HG03439 (cell line): ENCODE data around the gene NSUN3.

Experiments
- ATAC-seq: cut with Tn5 transposase; IDR thresholded peaks from one replicate; pipeline ENCODE4 v1.9.1; 2021; ENCODE audit warnings: mild to moderate bottlenecking, moderate library complexity; ENCODE audit not compliant: unreplicated experiment

NSUN3 gene

DNA sequence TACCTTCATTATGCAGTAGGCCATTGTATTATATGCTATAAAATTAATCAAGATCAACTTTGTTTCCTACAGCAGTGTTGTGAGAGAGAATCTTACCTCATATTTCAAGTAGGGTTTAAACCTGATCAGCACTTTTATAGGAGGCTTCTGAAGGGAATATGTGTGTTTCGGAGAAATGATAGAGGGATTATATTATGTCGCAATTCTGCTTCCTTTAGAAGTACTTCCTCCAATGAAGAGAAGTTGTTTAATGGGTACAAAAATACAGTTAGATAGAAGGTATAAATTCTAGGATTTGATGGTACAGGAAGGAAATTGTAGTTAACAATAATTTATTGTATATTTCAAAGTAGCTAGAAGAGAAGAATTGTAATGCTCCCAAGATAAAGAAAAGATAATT is 54.9 kb downstream of the NSUN3 start:
- ATAC-seq, result no peak

DNA sequence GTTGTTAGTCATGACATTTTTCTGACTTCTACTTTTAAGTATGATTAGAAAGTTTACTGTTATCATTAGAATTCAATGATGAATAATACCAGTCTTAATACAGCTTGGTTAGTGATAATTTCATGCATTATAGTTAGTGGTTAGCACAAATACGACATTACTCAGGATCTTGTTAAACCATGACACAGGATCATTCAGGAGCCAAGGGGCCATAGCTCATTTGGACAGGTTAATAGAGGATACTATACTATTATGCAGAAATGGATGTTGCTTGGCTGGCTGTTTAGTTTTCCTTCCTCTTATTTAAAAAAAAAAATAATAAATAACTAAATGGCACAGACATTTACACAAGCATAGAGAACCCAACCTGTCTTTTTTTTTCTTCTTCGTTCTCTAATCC is 55.5 kb downstream of the NSUN3 start:
- no peak for ATAC-seq

DNA sequence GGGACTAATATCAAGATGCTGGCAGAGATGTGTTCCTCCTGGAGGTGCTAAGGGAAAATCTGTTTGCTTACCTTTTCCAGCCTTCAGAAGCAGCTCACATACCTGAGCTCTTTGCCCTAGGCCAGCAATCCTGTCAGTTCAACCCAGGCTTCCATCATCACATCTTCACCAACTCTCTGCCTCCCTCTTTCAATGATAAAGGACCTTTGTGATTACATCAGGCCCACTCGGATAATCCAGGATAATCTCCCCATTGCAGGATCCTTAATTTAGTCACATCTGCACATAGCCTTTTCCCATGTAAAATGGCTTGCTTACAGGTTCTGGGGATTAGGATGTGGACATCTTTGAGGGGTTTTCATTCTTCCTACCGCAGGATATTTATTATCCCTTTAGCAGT is 58.3 kb downstream of the NSUN3 start:
- ATAC-seq, result no peak

DNA sequence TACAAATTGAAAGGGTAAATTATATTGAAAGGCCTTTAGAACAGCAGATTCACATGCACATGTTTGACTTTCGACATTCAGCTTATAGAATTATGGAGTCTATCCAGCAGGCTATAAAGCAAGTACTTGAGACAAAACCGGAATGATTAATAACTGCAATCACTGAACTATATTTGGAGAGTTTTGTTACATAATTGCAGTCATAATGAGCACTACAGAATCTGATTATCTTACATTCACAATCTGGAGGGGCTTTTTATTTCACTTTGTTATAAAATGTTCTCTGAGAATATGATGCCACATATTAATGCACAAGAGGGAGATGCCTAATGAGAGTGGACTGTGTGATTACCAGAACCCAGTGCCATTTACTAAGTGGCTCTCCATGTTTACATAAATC is 64.3 kb downstream of the NSUN3 start:
- ATAC-seq, result no peak

DNA sequence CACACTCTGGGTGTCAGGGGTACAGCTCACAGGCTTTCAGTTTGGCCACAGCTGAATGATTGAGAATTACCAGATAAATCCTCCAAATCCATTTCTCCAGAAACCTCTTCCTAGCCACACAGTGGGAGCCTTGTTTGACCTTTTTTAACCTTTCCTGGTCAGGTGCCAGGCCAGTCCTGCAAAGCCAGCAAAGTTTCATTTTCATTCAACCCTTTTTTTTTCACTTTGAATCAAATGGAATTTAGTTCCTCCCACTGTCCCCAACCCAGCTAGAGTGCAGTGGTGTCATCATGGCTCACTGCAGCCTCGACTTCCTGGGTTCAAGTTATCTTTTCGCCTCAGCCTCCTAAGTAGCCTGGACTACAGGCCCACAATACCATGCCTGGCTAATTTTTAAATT is 67.8 kb downstream of the NSUN3 start:
- no peak for ATAC-seq

DNA sequence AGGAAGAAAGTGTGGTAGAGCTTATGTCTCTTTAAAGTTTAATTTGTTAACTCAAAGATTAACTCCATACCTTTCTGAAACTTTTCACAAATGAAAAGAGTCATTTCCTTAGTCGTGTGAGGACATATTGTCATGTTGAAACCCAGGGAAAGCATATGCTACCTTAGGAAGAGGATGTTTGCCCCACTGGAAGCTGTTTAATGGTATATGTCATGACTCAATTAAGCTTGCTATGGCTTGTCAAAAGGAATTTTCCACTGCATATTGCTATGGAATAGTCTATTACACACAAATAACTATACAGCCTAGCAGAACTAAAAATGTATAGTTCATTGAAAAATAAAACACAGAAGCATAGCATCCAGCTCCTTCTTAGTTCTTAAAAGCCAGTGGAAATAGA is 69.9 kb downstream of the NSUN3 start:
- ATAC-seq, result no peak

DNA sequence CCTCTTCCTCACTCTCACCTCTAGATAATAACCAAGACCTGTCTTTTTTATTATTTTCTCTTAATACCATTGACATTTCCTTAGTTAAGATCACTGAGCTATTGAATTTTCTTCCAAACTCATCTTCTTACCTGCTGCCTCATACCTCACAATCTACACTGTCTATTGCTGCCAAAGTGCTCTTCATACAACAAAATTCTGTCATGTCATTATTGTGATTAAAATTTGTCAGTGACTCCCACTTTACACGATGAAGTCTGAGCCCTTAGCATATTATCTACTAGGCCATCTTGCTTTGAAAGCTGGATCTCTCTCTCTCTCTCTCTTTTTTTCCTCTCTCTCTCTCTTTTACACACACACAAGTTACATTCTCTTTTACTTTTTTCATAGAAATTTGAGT is 73.3 kb downstream of the NSUN3 start:
- no peak for ATAC-seq

DNA sequence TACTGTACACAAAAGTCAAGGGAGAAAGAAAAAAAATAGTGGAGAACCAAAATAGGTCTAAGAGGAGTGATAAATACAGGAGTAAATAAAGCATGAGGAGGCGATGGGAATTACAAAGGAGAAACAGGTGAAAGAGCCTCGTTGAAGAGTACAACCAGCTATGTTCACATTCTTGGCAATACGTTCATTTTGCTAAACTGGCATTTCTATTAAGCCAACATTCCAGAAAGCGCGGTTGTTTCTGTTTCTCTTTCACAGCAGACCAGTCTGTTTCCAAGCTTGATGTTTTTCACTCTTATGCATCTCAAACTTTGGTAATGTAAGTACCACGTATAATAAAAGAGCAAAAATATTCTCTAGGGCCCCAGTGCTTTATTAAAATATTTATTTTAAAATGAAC is 74.5 kb downstream of the NSUN3 start:
- ATAC-seq, result no peak

DNA sequence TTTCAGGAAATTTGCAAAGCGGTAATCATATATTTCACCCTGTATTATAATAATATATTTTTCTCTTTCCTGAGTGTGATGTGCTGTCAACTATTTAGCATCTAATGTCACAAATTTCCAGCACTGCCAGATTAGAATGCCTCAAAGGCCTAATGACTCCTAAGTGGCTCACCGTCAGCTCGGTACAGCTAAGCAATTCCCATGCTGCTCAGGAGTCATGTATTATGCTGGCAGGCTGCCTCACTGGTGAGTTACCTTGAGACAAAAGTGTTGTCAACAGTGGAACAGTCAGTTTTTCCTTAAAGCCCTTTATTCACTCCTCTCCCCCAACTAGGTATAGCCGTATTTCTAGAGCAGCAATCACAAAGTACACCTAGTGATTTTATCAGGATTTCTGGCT is 83.6 kb downstream of the NSUN3 start:
- no peak for ATAC-seq

DNA sequence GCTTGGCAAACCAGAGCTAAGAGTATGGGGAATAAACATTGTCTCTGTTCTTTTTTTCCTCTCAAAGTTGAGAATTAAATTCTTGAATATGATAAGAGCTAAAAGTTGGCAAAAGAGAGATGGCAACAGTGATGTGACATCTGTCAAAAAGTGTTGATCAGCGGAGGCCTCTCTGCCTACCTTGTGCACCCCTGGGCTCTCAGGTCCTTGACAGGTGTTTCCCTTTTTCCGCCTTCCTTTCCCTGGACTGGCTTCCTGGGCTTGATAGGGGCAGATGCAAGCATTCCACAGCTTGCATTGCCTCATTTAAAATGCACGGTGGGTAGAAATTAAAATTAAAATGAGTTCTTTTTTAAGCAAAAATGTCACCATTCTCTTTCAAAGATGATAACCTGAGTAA is 84.2 kb downstream of the NSUN3 start:
- ATAC-seq, result no peak

DNA sequence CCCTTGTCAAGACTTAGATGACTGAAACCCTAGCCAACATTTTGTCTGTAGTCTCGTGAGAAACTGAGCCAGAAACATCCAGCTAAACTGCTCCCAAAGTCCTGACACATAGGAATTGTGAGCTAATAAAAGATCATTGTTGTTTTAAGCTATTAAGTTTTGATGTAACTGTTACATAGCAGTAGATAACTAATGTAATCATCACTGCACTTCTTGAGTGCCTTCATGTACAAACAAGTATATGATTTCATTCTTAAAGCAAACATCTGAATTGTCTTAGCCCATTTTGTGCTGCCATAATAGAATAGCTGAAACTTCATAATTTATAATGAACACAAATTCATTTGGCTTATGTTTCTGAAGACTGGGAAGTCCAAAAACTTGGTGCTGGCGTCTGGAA is 87.3 kb downstream of the NSUN3 start:
- no peak for ATAC-seq

DNA sequence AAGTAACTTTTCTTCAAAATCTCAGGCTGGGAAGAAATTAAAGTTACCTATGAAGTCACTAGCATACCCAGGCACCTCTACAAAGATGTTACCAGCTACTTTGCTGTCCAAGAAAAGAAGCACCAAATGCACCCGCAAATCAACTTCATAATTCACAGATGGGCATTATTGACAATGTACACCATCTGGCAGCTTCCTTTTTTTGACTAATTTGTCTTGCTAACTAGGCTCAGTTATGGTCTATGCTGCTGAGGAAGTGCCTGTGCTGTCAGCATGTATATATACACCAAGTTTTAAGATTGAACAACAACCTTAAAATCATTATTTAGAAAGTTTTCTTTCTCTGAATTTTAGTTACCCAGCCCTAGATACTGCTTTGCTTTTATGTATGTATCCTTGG is 93.8 kb downstream of the NSUN3 start:
- ATAC-seq, result no peak

DNA sequence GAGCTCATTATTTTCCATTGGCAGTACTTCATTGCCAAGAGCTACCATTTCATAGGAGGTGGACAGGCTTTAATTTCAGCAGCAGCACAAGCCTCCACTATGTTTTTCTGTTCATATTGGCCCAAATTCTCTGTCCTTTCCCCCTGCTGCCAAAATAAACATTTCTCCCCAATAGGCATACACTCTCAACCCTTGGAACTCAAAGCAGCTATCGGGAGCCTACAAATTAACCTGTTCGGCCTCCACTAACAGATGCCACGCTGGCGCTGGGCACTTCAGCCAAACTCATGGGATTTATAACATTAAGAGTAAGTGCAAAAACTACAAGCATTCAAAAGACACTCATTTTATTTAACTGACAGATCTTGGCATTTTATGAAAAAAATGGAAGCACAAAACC is 95.7 kb downstream of the NSUN3 start:
- no peak for ATAC-seq

DNA sequence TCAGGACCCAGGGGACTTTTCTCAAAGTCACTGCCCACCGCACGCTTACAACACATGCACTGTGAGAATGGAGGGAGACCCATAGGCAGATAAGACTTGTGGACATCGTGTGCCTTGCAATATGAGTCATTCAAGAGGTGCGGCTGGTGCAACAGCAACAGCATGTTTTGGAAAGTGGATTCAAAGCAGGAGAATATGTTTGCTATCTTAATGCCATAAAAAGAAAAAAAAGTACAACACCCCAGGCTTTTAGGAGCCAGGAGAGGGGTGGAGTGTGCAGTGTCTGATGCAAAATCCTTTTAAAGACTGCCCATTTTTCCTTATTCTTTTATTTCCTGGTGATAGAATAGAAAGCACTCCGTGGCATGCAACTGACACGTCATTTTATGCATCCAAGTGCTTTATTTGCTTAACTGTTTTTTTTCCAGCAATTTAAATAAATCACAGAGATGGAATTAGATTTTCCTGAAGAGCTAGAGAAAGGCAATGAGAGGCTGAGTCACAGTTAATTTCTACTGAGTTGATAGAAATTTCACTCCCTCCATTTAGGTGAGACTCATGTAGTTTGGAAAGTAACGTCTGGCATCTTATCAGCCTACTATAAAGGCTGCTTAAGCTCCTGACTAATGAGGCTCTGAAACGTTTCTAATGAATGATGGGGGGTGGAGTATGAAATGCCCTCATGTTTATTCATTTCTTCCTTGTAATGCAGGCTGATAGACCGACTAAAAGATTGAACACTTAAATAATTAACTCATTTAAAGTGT is 96.4 kb downstream of the NSUN3 start:
- no peak for ATAC-seq

DNA sequence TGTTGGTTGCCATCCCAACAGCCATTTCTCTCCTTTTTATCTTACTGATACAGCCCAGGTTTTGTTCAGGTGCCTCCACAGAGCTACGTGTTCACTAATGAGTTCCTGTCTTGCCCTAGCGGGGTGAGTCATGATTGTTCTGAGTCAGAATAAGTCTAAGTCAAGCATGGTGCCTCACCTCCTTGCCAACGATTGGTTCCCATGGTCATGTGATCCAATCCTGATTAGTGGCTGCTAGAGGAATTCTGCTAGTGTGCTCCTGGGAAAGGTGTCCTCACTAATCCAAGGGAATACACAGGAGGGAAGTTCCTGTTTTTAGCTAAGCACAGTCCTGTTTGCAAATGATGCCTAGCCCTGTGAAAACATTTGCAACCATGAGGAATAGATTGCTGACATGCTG is 99.8 kb downstream of the NSUN3 start:
- ATAC-seq, result peak; percentile 73

DNA sequence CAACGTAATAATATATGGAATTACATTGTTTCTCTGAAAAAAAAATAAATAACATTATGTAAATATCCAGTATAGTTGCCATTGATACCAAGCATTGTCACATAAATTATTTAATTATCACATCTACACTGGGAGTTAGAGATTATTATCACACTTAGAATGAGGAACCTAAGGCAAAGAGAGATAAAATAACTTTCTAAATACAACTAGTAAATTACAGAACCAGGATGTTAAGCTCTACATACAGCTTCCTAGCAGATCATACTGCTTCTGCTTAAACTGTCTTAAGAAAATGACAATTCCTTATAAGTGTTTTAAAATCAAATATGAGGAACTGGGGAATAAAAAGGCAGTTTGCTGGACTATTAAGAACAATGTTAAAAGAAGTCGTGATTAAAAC is 104.5 kb downstream of the NSUN3 start:
- ATAC-seq, result no peak

DNA sequence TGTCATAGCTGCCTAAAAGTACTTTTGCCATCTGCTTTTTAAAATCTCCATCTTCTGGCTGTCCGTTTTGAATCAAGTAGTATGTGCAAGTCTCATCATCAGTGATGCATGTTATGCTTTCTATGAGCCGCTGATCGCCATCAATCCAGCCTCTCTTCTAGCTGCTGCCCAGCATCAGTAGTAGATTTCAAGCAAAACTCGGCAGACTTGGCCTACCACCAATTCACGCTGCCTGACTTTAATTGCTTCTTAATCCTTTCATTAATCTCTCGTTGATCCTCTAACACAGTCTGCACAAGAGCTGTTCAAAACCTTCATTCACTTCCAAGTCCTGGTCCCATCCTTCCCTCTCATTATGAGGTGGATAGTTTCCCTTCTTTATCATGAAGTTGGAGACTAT is 104.9 kb downstream of the NSUN3 start:
- ATAC-seq, result no peak

DNA sequence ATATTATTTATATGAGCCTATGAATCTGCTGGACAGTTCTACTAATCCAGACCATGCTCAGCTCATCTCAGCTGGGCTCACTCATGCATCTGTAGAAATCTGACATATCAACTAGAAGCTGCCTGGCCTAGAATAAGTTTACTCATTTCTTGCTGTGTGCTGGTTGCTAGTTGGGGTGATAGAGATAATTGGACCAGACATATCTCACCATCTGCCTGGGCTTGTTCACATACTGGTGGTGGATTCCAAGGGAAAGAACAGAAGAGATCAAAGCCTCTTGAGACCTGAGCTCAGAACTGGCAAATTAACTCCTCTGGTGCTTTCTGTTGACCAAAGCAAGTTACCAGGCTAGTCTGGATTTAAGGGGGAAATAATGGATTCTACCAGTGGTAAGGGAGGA is 109.1 kb downstream of the NSUN3 start:
- peak; percentile 61 for ATAC-seq

DNA sequence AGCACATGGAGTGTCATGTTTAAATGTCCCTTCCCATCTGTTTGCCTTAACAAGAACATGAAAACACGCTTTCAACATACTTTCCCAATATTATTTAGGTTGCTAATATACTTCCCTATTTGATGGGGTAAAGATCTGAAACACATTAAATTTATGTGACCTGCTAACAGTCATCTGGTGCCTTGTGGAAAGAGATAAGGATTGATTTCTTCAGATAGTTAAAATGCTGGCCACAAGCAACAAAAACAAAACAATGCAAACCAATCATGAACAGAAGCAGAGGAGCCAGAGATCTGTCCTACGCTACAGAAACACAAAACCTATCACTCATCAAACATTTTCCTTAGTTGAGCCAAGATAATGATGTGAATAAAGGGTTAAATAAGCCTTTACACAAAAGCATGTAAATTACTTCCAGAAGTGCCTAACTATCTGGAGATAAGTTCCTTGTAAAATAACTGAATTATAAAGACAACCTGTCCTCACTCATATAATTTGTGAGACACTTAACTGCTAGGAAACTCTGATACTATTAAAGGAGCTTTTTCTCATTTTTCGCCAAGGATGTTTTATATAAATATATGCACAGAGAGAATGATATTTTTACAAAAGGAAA is 109.9 kb downstream of the NSUN3 start:
- no peak for ATAC-seq

DNA sequence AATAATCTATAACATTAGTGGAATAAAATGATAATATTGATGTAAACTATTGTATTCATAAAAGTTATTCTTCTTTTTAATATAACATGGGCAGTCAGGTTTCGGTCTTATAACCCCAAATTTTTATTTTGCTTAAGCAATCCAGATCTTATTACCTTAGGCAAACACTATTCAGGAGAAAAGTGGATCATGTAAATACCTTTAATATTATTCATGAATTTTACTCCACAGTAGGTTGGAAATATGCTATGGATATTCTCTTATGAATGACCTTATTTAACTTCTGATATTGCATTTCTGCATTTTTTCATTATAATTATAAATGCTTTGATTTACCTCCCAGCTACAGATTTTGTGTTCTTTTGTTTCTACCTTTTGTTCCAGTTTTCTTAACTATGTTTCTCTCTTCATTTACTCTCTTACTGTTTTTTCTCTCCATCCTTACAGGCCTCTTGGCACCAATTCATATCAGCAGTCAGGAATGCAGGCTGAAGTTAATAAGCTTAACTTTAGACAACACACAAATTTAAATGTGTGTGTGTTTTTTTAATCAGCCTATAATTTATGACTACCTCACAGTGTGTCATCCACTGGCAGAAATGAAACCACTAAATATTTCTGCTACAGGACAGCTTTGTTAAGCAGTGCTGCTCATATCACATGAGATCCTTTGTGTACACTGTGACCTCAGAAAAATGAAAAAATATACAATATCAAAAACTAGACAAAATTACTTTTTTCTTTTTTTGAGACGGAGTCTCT is 111.0 kb downstream of the NSUN3 start:
- ATAC-seq, result no peak

DNA sequence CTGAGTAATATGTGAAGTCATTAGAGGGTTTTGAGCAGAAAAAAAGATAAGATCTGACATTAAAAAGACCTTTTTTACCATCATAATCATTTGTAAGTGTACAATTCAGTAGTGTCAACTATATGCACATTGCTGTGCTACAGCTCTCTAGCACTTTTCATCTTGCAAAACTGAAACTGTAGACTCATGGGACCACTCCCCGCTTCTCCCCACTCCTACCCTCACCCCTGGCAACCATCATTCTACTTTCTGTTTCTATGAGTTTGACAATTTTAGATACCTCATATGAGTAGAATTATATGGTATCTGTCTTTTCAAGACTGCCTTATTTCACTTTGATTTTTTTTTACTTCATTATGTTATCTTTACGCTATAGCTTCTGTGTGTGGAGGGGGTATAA is 112.8 kb downstream of the NSUN3 start:
- ATAC-seq, result no peak
